PC-9 (cell line): ENCODE measurements around the gene ARL10.

Experiments used
- CTCF ChIP-seq: fragments of 200-600 bp; sonication (generic); conservative IDR thresholded peaks from 2 replicates; pipeline ENCODE4 v1.6.1; 2017; ENCODE audit warnings: mixed run types, antibody characterized with exemption, mild to moderate bottlenecking, moderate library complexity
- EZH2 ChIP-seq: fragments of 200-600 bp; sonication (generic); IDR thresholded peaks from 2 replicates; pipeline ENCODE4 v1.8.0; 2017; ENCODE audit warnings: antibody characterized with exemption, low read depth

GRCh38 chr5:176408590-176408989 lies 43.3 kb downstream of the ARL10 start:
- no peak for TF ChIP-seq CTCF
- no peak for TF ChIP-seq EZH2
